Fibroblast of lung (primary cell): ENCODE measurements around the gene PLEKHG7. TPM values are rescaled to one million over a fixed set of nuclear protein-coding genes. Genes with fewer than 3 reads are reported as not detected.

Experiments used
- DNase-seq, 2 donors: peaks; one replicate each; pipeline versions ENCODE4 v3.0.0 to v3.0.0-alpha.2; 2010; ENCODE audit warnings: low read depth in 2 of 2
- H2AFZ ChIP-seq: 2 replicates; pipeline ENCODE4 v1.5.1; 2012; ENCODE audit warnings: low read length, control low read depth, inconsistent platforms
- H3K27ac ChIP-seq: 2 replicates; pipeline ENCODE4 v1.5.1; 2011; ENCODE audit warnings: low read length, control low read depth; ENCODE audit not compliant: insufficient read depth
- H3K27me3 ChIP-seq: 2 replicates; pipeline ENCODE4 v1.5.1; 2011; ENCODE audit warnings: mild to moderate bottlenecking, low read length; ENCODE audit not compliant: control insufficient read depth, insufficient read depth
- H3K36me3 ChIP-seq: 2 replicates; pipeline ENCODE4 v1.5.1; 2011; ENCODE audit warnings: low read length; ENCODE audit not compliant: control insufficient read depth, insufficient read depth
- H3K4me1 ChIP-seq: 2 replicates; pipeline ENCODE4 v1.5.1; 2011; ENCODE audit warnings: low read length; ENCODE audit not compliant: control insufficient read depth, insufficient read depth; ENCODE audit errors: extremely low read depth
- H3K4me2 ChIP-seq: 2 replicates; pipeline ENCODE4 v1.5.1; 2011; ENCODE audit warnings: low read length, control low read depth; ENCODE audit not compliant: insufficient read depth; ENCODE audit errors: extremely low read depth
- H3K4me3 ChIP-seq, 4 experiments: fragments of 200-600 bp in 1 of 4; sonication (generic) in 1 of 4; replicated peaks in 1 of 4; 2 replicates each; pipeline ENCODE4 v1.5.1; 2011 to 2016; ENCODE audit warnings: low read length in 4 of 4, low read depth in 3 of 4, mild to moderate bottlenecking in 3 of 4, control low read depth in 2 of 4, inconsistent platforms in 1 of 4, mixed read lengths in 1 of 4; ENCODE audit not compliant: insufficient read depth in 1 of 4; ENCODE audit errors: control extremely low read depth in 1 of 4
- H3K79me2 ChIP-seq: 2 replicates; pipeline ENCODE4 v1.5.1; 2012; ENCODE audit warnings: mild to moderate bottlenecking, low read length, inconsistent platforms; ENCODE audit not compliant: control insufficient read depth, insufficient read depth
- H3K9ac ChIP-seq: 2 replicates; pipeline ENCODE4 v1.5.1; 2011; ENCODE audit warnings: mild to moderate bottlenecking, low read length, control low read depth; ENCODE audit not compliant: insufficient read depth
- H3K9me3 ChIP-seq: 2 replicates; pipeline ENCODE4 v1.5.1; 2012; ENCODE audit warnings: low read depth, low read length; ENCODE audit not compliant: control insufficient read depth, insufficient read depth
- H4K20me1 ChIP-seq: 2 replicates; pipeline ENCODE4 v1.5.1; 2011; ENCODE audit warnings: low read length; ENCODE audit not compliant: control insufficient read depth, insufficient read depth; ENCODE audit errors: extremely low read depth
- EZH2 ChIP-seq: IDR thresholded peaks from 2 replicates; pipeline ENCODE4 v1.5.1; 2012; ENCODE audit warnings: low read length, control low read depth, mild to moderate bottlenecking; ENCODE audit errors: missing control alignments
- polyA plus RNA-seq, 2 donors: library from polyadenylated mRNA; depleted of rRNA in 1 of 2; stranded (reverse) in 1 of 2; unstranded in 1 of 2; fragments of >200 nt; gene quantifications; 2 replicates each; pipeline ENCODE4 v1.2.1, GENCODE V29; 2011 to 2012; ENCODE audit warnings: missing spikeins in 1 of 2
- total RNA-seq: library from RNA; depleted of rRNA; stranded (reverse); fragments of >200 nt; gene quantifications from 2 replicates; pipeline ENCODE4 v1.2.1, GENCODE V29; 2014
- TF ChIP-seq, protein P1 (sequence below), 2 donors: IDR thresholded peaks in 1 of 2; conservative IDR thresholded peaks in 1 of 2; 1 replicate in 1 of 2; 2 replicates in 1 of 2; pipeline ENCODE4 v1.5.1; 2011 to 2012; ENCODE audit warnings: low read length in 2 of 2, control low read depth in 1 of 2, inconsistent platforms in 1 of 2, low read depth in 1 of 2, mild to moderate bottlenecking in 1 of 2

PLEKHG7 gene
- total and polyA plus RNA-seq, 2 donors (not counting 1 experiment from before 2014, with no cell fraction given), result not detected

- Histone ChIP-seq H3K79me2 (no peaks in the 10 kb centered on the region), H3K27ac (no peak overlapping the region), H3K4me3 (no peak overlapping the region), H4K20me1 (no peaks in the 10 kb centered on the region), H3K36me3 (no peaks in the 10 kb centered on the region), H3K9me3 (no peaks in the 10 kb centered on the region), H2AFZ (no peak overlapping the region), H3K9ac (no peak overlapping the region), H3K27me3 (no peaks in the 10 kb centered on the region), H3K4me1 (no peaks in the 10 kb centered on the region), H3K4me2 (no peak overlapping the region)
- TF ChIP-seq, protein P1, sequence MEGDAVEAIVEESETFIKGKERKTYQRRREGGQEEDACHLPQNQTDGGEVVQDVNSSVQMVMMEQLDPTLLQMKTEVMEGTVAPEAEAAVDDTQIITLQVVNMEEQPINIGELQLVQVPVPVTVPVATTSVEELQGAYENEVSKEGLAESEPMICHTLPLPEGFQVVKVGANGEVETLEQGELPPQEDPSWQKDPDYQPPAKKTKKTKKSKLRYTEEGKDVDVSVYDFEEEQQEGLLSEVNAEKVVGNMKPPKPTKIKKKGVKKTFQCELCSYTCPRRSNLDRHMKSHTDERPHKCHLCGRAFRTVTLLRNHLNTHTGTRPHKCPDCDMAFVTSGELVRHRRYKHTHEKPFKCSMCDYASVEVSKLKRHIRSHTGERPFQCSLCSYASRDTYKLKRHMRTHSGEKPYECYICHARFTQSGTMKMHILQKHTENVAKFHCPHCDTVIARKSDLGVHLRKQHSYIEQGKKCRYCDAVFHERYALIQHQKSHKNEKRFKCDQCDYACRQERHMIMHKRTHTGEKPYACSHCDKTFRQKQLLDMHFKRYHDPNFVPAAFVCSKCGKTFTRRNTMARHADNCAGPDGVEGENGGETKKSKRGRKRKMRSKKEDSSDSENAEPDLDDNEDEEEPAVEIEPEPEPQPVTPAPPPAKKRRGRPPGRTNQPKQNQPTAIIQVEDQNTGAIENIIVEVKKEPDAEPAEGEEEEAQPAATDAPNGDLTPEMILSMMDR (conservative IDR thresholded peaks at IDR 0.05 in 1 of 2, IDR thresholded peaks at IDR 0.05 in 1 of 2; ENCODE audit: low read depth in 1 of 2, low read length in 2 of 2), result no peak
- TF ChIP-seq EZH2, result no peak
- DNase-seq, result no peak
These were observed 45.9 kb upstream of the PLEKHG7 start for GRCh38 chr12:92656911-92657310.

DNA sequence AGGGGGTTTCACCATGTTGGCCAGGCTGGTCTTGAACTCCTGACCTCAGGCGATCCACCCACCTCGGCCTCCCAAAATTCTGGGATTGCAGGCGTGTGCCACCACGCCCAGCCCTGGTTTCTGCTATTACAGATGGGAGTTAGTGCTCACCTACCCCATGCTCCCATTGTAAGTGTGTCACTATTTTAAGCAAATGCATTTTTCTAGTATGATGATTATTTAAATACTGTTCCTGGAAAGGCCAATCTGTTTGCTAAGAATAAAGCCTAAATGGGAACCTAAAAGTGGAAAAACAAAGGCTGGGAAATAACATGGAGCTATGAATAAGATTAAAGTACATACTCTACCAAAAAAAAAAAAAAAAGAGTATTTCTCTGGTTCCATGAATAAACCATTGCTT, 45.0 kb upstream of the PLEKHG7 start:
- Histone ChIP-seq H3K4me3 (no peak overlapping the region), H3K4me1 (no peaks in the 10 kb centered on the region), H3K9ac (no peak overlapping the region), H3K27ac (no peak overlapping the region), H3K27me3 (no peaks in the 10 kb centered on the region), H3K36me3 (no peaks in the 10 kb centered on the region), H3K79me2 (no peaks in the 10 kb centered on the region), H2AFZ (no peak overlapping the region), H4K20me1 (no peaks in the 10 kb centered on the region), H3K4me2 (no peak overlapping the region), H3K9me3 (no peaks in the 10 kb centered on the region)
- no peak for DNase-seq
- TF ChIP-seq EZH2, result no peak
- TF ChIP-seq, protein P1 (conservative IDR thresholded peaks at IDR 0.05 in 1 of 2, IDR thresholded peaks at IDR 0.05 in 1 of 2; ENCODE audit: low read depth in 1 of 2, low read length in 2 of 2), result no peak

GRCh38 chr12:92658611-92659010, 44.2 kb upstream of the PLEKHG7 start:
- H4K20me1 ChIP-seq, result no peaks in the 10 kb centered on the region
- no peak overlapping the region for H3K4me2 ChIP-seq
- no peak for DNase-seq
- no peaks in the 10 kb centered on the region for H3K79me2 ChIP-seq
- no peak for TF ChIP-seq EZH2
- TF ChIP-seq, protein P1 (conservative IDR thresholded peaks at IDR 0.05 in 1 of 2, IDR thresholded peaks at IDR 0.05 in 1 of 2; ENCODE audit: low read depth in 1 of 2, low read length in 2 of 2), result no peak
- no peak overlapping the region for H3K27ac ChIP-seq
- H2AFZ ChIP-seq, result no peak overlapping the region
- H3K9ac ChIP-seq, result no peak overlapping the region
- H3K4me3 ChIP-seq, result no peak overlapping the region
- H3K27me3 ChIP-seq, result no peaks in the 10 kb centered on the region
- no peaks in the 10 kb centered on the region for H3K36me3 ChIP-seq
- H3K9me3 ChIP-seq, result no peaks in the 10 kb centered on the region
- H3K4me1 ChIP-seq, result no peaks in the 10 kb centered on the region
